GM19099 (cell line): ENCODE measurements around the gene MGAT4B.
A peak's percentile ranks its signal among the peaks of the same experiment; 100 is the strongest.

ENCODE experiments used
- POLR2A ChIP-seq: IDR thresholded peaks from 3 replicates; pipeline ENCODE4 v1.6.1; 2011; ENCODE audit warnings: low read depth; ENCODE audit not compliant: insufficient read length; ENCODE audit errors: extremely low read depth

MGAT4B gene

GRCh38 chr5:179802950-179803562 is 3.6 kb downstream of the MGAT4B start:
- no peak for TF ChIP-seq POLR2A

- no peak for TF ChIP-seq POLR2A
These were observed 4.3 kb downstream of the MGAT4B start for GRCh38 chr5:179802207-179802883.

GRCh38 chr5:179801304-179802206 is 5.1 kb downstream of the MGAT4B start:
- TF ChIP-seq POLR2A: peak; percentile 11

GRCh38 chr5:179800696-179801201 is 5.9 kb downstream of the MGAT4B start:
- no peak for TF ChIP-seq POLR2A

- no peak for TF ChIP-seq POLR2A
These were observed 6.5 kb downstream of the MGAT4B start for GRCh38 chr5:179800071-179800695.

- TF ChIP-seq POLR2A: no peak
These were observed 7.1 kb downstream of the MGAT4B start for GRCh38 chr5:179799644-179799973.

GRCh38 chr5:179798771-179799643 is 7.7 kb downstream of the MGAT4B start:
- TF ChIP-seq POLR2A: no peak

GRCh38 chr5:179798144-179798770 is 8.4 kb downstream of the MGAT4B start:
- TF ChIP-seq POLR2A: no peak

GRCh38 chr5:179797741-179798140 is 8.9 kb downstream of the MGAT4B start:
- no peak for TF ChIP-seq POLR2A

- TF ChIP-seq POLR2A: no peak
These were observed 9.6 kb downstream of the MGAT4B start for GRCh38 chr5:179796877-179797608.

- TF ChIP-seq POLR2A: peak; percentile 41
These were observed 10.5 kb downstream of the MGAT4B start for GRCh38 chr5:179795863-179796833.
